Tibial nerve (tissue), 3 donors: ENCODE measurements around the gene KDM4C.

Source experiments
- EP300 ChIP-seq, 2 donors: sonication (generic); formaldehyde crosslinking; IDR thresholded peaks; one replicate each; pipeline ENCODE4 v1.6.1; 2017; ENCODE audit warnings: antibody characterized with exemption in 2 of 2, mild to moderate bottlenecking in 1 of 2
- POLR2A ChIP-seq, 2 donors: fragments of 450-650 bp; IDR thresholded peaks; one replicate each; pipeline ENCODE4 v1.6.1; 2017; ENCODE audit warnings: antibody characterized with exemption in 2 of 2, mild to moderate bottlenecking in 2 of 2, moderate library complexity in 2 of 2

DNA sequence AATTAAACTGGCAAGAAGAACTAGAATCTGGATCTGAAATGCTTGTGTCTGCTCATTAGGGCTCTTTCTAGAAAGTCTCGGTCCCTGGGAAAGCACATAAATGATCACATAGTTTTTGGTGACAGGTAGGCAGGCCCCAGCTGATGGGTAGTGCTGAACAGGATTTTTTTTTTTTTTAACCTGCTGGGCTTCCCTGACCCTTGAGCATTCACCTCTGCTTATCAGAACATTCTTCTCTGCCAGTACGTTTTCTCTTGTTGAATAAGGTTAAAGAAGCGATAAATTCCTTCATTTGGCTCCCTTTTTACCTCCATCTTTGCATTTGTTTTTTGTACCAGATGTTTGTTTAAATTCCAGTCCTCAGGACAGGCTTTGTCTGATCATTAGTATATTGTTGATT, 8.8 kb downstream of the KDM4C start:
- TF ChIP-seq EP300 (IDR thresholded peaks at IDR 0.05), result no peak
- TF ChIP-seq POLR2A (IDR thresholded peaks at IDR 0.05), result no peak
